BJ (cell line): ENCODE results near the gene SPDEF. TPM values are rescaled to one million over a fixed set of nuclear protein-coding genes. Genes with fewer than 3 reads are reported as not detected.

ENCODE experiments used
- CTCF ChIA-PET: fragments of 350-600 bp; formaldehyde crosslinking; extraction: SDS; loops from one replicate; lab custom pipeline; 2021; ENCODE audit warnings: antibody characterized with exemption, inconsistent platforms; lab: Yijun Ruan, JAX
- POLR2A ChIA-PET: fragments of 300-600 bp; sonication (Branson Sonifier 250); formaldehyde crosslinking; extraction: SDS; loops from one replicate; lab custom pipeline; 2021; ENCODE audit warnings: antibody characterized with exemption; lab: Charles Lee
- DNase-seq: peaks from one replicate; pipeline ENCODE4 v3.0.0-alpha.2; 2011; ENCODE audit warnings: low read depth
- H3K27me3 ChIP-seq: 2 replicates; pipeline ENCODE4 v1.6.0; 2011; ENCODE audit warnings: low read length; ENCODE audit not compliant: control insufficient read depth, insufficient read depth
- H3K36me3 ChIP-seq: 2 replicates; pipeline ENCODE4 v1.5.1; 2011; ENCODE audit warnings: low read length; ENCODE audit not compliant: control insufficient read depth, insufficient read depth
- H3K4me3 ChIP-seq: 2 replicates; pipeline ENCODE4 v1.5.1; 2011; ENCODE audit warnings: low read depth, mild to moderate bottlenecking, control low read depth, low read length
- CTCF ChIP-seq: IDR thresholded peaks from 2 replicates; pipeline ENCODE4 v1.5.1; 2011; ENCODE audit warnings: low read depth, mild to moderate bottlenecking, control low read depth, inconsistent platforms, low read length, moderate library complexity; ENCODE audit not compliant: insufficient read depth
- polyA plus RNA-seq: library from polyadenylated mRNA; depleted of rRNA; stranded (reverse); fragments of >200 nt; gene quantifications from 2 replicates; pipeline ENCODE4 v1.2.3, GENCODE V29; 2011

The SPDEF gene
- polyA plus RNA-seq, 1 experiment: not detected

GRCh38 chr6:34532230-34532629, 23.9 kb downstream of the SPDEF start:
- DNase-seq: no peak
- H3K27me3 ChIP-seq: peaks cover 3% of the 10 kb centered on the region; the same call in 1 of the 2 replicates
- peak overlapping the region; percentile 24 for H3K4me3 ChIP-seq
- POLR2A ChIA-PET: no interaction called here
- TF ChIP-seq CTCF: no peak
- H3K36me3 ChIP-seq: no peaks in the 10 kb centered on the region
- CTCF ChIA-PET: no interaction called here

- Histone ChIP-seq H3K27me3 (peaks cover 3% of the 10 kb centered on the region; the same call in 1 of the 2 replicates), H3K36me3 (no peaks in the 10 kb centered on the region), H3K4me3 (peak overlapping the region; percentile 24)
- DNase-seq: no peak
- no peak for TF ChIP-seq CTCF
- POLR2A ChIA-PET: no interaction called here
- CTCF ChIA-PET: no interaction called here
These were observed 24.4 kb downstream of the SPDEF start for GRCh38 chr6:34531580-34532201.

- CTCF ChIA-PET: no interaction called here
- no peaks in the 10 kb centered on the region for H3K36me3 ChIP-seq
- POLR2A ChIA-PET: no interaction called here
- DNase-seq: no peak
- H3K27me3 ChIP-seq: peaks cover 3% of the 10 kb centered on the region; the same call in 1 of the 2 replicates
- H3K4me3 ChIP-seq: no peak overlapping the region
- TF ChIP-seq CTCF: no peak
These were observed 25.3 kb downstream of the SPDEF start for GRCh38 chr6:34530753-34531365.

GRCh38 chr6:34529665-34530327, 26.3 kb downstream of the SPDEF start:
- no peak overlapping the region for H3K4me3 ChIP-seq
- no peak for TF ChIP-seq CTCF
- no peaks in the 10 kb centered on the region for H3K36me3 ChIP-seq
- CTCF ChIA-PET: interaction anchor here (0.6 to 1.8 kb wide), 2 partner anchors 79 to 256 kb away, joined by 3 to 6 read pairs; no protein-coding TSS in a partner anchor
- peaks cover 3% of the 10 kb centered on the region; the same call in 1 of the 2 replicates for H3K27me3 ChIP-seq
- DNase-seq: no peak
- POLR2A ChIA-PET: interaction anchor here (0.6 kb wide), 1 partner anchor 9 kb away, joined by 3 read pairs; no protein-coding TSS in a partner anchor
